SK-N-SH treated with all-trans-retinoic acid at 6 μM for 48 hours (cell line): Measurements from ENCODE around the gene AGRP.

Experiments
- ATAC-seq: fragments of 200-7000 bp; cut with Tn5 transposase; 3 replicates; pipeline ENCODE4 v1.9.1; 2020; ENCODE audit warnings: mild to moderate bottlenecking, moderate library complexity
- ARNTL ChIP-seq: fragments of 450-650 bp; formaldehyde crosslinking; IDR thresholded peaks from 2 replicates; pipeline ENCODE4 v1.5.0; 2020; ENCODE audit warnings: low read depth, mild to moderate bottlenecking, moderate library complexity, borderline replicate concordance
- BACH2 ChIP-seq: fragments of 250-450 bp; sonication (Bioruptor Pico); IDR thresholded peaks from 2 replicates; pipeline ENCODE4 v1.9.0; 2021; ENCODE audit warnings: mild to moderate bottlenecking, borderline replicate concordance
- CREB5 ChIP-seq: fragments of 250-450 bp; sonication (Bioruptor Pico); IDR thresholded peaks from 2 replicates; pipeline ENCODE4 v1.5.1; 2020; ENCODE audit warnings: low read depth, mild to moderate bottlenecking, moderate library complexity
- CSDC2 ChIP-seq: fragments of 250-450 bp; sonication (Bioruptor Pico); IDR thresholded peaks from 2 replicates; pipeline ENCODE4 v1.5.0; 2020; ENCODE audit warnings: mild to moderate bottlenecking, moderate library complexity
- CSRNP3 ChIP-seq: fragments of 250-450 bp; sonication (Bioruptor Pico); IDR thresholded peaks from 2 replicates; pipeline ENCODE4 v1.5.1; 2021; ENCODE audit warnings: mild to moderate bottlenecking, moderate library complexity
- ESRRG ChIP-seq: fragments of 250-450 bp; sonication (Bioruptor Pico); IDR thresholded peaks from 2 replicates; pipeline ENCODE4 v1.6.1; 2021; ENCODE audit warnings: mild to moderate bottlenecking
- GLIS3 ChIP-seq: fragments of 250-450 bp; sonication (Bioruptor Pico); IDR thresholded peaks from 2 replicates; pipeline ENCODE4 v1.5.0; 2020; ENCODE audit warnings: mild to moderate bottlenecking, moderate library complexity
- ISL1 ChIP-seq: fragments of 250-450 bp; sonication (Bioruptor Pico); IDR thresholded peaks from 2 replicates; pipeline ENCODE4 v2.1.2; 2022; ENCODE audit warnings: mild to moderate bottlenecking, moderate library complexity
- OSR1 ChIP-seq: fragments of 250-450 bp; sonication (Bioruptor Pico); IDR thresholded peaks from 2 replicates; pipeline ENCODE4 v1.8.0; 2022; ENCODE audit warnings: moderate library complexity, mild to moderate bottlenecking, inconsistent platforms
- PATZ1 ChIP-seq: fragments of 250-450 bp; sonication (Bioruptor Pico); IDR thresholded peaks from 2 replicates; pipeline ENCODE4 v1.8.0; 2020; ENCODE audit warnings: mild to moderate bottlenecking, moderate library complexity, borderline replicate concordance
- PPARA ChIP-seq: fragments of 250-450 bp; sonication (Bioruptor Pico); IDR thresholded peaks from 2 replicates; pipeline ENCODE4 v1.5.0; 2020; ENCODE audit warnings: mild to moderate bottlenecking, borderline replicate concordance
- RARB ChIP-seq: fragments of 250-450 bp; sonication (Bioruptor Pico); IDR thresholded peaks from 2 replicates; pipeline ENCODE4 v1.8.0; 2021; ENCODE audit warnings: mild to moderate bottlenecking, moderate library complexity
- SNAI2 ChIP-seq: fragments of 250-450 bp; sonication (Bioruptor Pico); IDR thresholded peaks from 2 replicates; pipeline ENCODE4 v1.5.0; 2020; ENCODE audit warnings: mild to moderate bottlenecking, moderate library complexity
- TCF4 ChIP-seq: fragments of 250-450 bp; sonication (Bioruptor Pico); IDR thresholded peaks from 2 replicates; pipeline ENCODE4 v1.8.0; 2021; ENCODE audit warnings: mild to moderate bottlenecking, moderate library complexity, borderline replicate concordance
- TSHZ2 ChIP-seq: fragments of 250-450 bp; sonication (Bioruptor Pico); IDR thresholded peaks from 2 replicates; pipeline ENCODE4 v1.5.0; 2020; ENCODE audit warnings: mild to moderate bottlenecking, moderate library complexity
- ZC3H10 ChIP-seq: fragments of 250-450 bp; sonication (Bioruptor Pico); IDR thresholded peaks from 2 replicates; pipeline ENCODE4 v1.5.1; 2021; ENCODE audit warnings: mild to moderate bottlenecking, moderate library complexity
- ZFP3 ChIP-seq: fragments of 250-450 bp; sonication (Bioruptor Pico); IDR thresholded peaks from 2 replicates; pipeline ENCODE4 v1.5.0; 2020; ENCODE audit warnings: mild to moderate bottlenecking, moderate library complexity
- ZFP30 ChIP-seq: fragments of 450-650 bp; formaldehyde crosslinking; IDR thresholded peaks from 2 replicates; pipeline ENCODE4 v1.5.0; 2022; ENCODE audit warnings: mild to moderate bottlenecking, moderate library complexity
- ZNF565 ChIP-seq: fragments of 450-650 bp; formaldehyde crosslinking; conservative IDR thresholded peaks from 2 replicates; pipeline ENCODE4 v1.5.0; 2020; ENCODE audit warnings: low read depth, mild to moderate bottlenecking, moderate library complexity
- ZNF70 ChIP-seq: fragments of 450-650 bp; formaldehyde crosslinking; IDR thresholded peaks from 2 replicates; pipeline ENCODE4 v1.5.0; 2020; ENCODE audit warnings: mild to moderate bottlenecking, moderate library complexity
- ZNF8 ChIP-seq: fragments of 450-650 bp; formaldehyde crosslinking; IDR thresholded peaks from 2 replicates; pipeline ENCODE4 v1.5.0; 2020; ENCODE audit warnings: mild to moderate bottlenecking, moderate library complexity

Gene AGRP

GRCh38 chr16:67525176-67525860 is 42.0 kb upstream of the AGRP start:
- no peak for TF ChIP-seq ISL1 (CRISPR knock-in tag)
- TF ChIP-seq TSHZ2 (CRISPR knock-in tag): no peak
- no peak for TF ChIP-seq ZFP30 (CRISPR knock-in tag)
- no peak for TF ChIP-seq OSR1 (CRISPR knock-in tag)
- no peak for ATAC-seq

GRCh38 chr16:67521095-67521804 is 37.9 kb upstream of the AGRP start:
- no peak for TF ChIP-seq ESRRG (CRISPR knock-in tag)
- 0 out of 2 replicates have a peak, but pooled peaks have one; percentile 55 for TF ChIP-seq GLIS3 (CRISPR knock-in tag)
- TF ChIP-seq ISL1 (CRISPR knock-in tag): no peak
- no peak; the same call in 1 of the 2 replicates for TF ChIP-seq TCF4 (CRISPR knock-in tag)
- TF ChIP-seq ARNTL (CRISPR knock-in tag): no peak
- TF ChIP-seq CSRNP3: no peak
- peak; percentile 88 for ATAC-seq

GRCh38 chr16:67519242-67519641 is 35.9 kb upstream of the AGRP start:
- no peak for TF ChIP-seq ISL1 (CRISPR knock-in tag)
- TF ChIP-seq OSR1 (CRISPR knock-in tag): no peak
- no peak for TF ChIP-seq GLIS3 (CRISPR knock-in tag)
- TF ChIP-seq CSDC2 (CRISPR knock-in tag): no peak
- no peak for TF ChIP-seq ARNTL (CRISPR knock-in tag)
- no peak for TF ChIP-seq ZNF565 (CRISPR knock-in tag)
- TF ChIP-seq CREB5 (CRISPR knock-in tag): no peak
- TF ChIP-seq BACH2: no peak
- no peak for ATAC-seq

- no peak for ATAC-seq
- TF ChIP-seq PATZ1 (CRISPR knock-in tag) (no peak), CSDC2 (CRISPR knock-in tag) (no peak), SNAI2 (CRISPR knock-in tag) (no peak), OSR1 (CRISPR knock-in tag) (no peak), ZC3H10 (CRISPR knock-in tag) (no peak), CREB5 (CRISPR knock-in tag) (no peak), TSHZ2 (CRISPR knock-in tag) (no peak), PPARA (CRISPR knock-in tag) (no peak), ISL1 (CRISPR knock-in tag) (no peak), ZNF70 (CRISPR knock-in tag) (no peak), ZNF8 (CRISPR knock-in tag) (no peak), RARB (CRISPR knock-in tag) (no peak), ESRRG (CRISPR knock-in tag) (no peak), GLIS3 (CRISPR knock-in tag) (no peak), CSRNP3 (no peak), ZNF565 (CRISPR knock-in tag) (no peak), ZFP3 (CRISPR knock-in tag) (no peak)
These were observed 35.3 kb upstream of the AGRP start for GRCh38 chr16:67518676-67519075.
